Neural progenitor cell (in vitro differentiated cells): Measurements from ENCODE around the gene TENM3. TPM values are rescaled to one million over a fixed set of nuclear protein-coding genes. Genes with fewer than 3 reads are reported as not detected.

Source experiments
- DNase-seq: peaks from one replicate; pipeline ENCODE4 v3.0.0-alpha.2; 2016; ENCODE audit warnings: low spot score
- H2AFZ ChIP-seq: fragments of 200-600 bp; sonication (generic); replicated peaks from 2 replicates; pipeline ENCODE4 v1.6.1; 2016; ENCODE audit warnings: antibody characterized with exemption
- H3F3A ChIP-seq: fragments of 200-600 bp; sonication (generic); 2 replicates; pipeline ENCODE4 v1.6.1; 2016; ENCODE audit warnings: antibody characterized with exemption, low read depth
- H3K27ac ChIP-seq: fragments of 200-600 bp; sonication (generic); 2 replicates; pipeline ENCODE4 v1.5.1; 2016; ENCODE audit warnings: mild to moderate bottlenecking
- H3K27me3 ChIP-seq: fragments of 200-600 bp; sonication (generic); 2 replicates; pipeline ENCODE4 v1.6.1; 2016; ENCODE audit warnings: mild to moderate bottlenecking, moderate library complexity
- H3K36me3 ChIP-seq: fragments of 200-600 bp; sonication (generic); 2 replicates; pipeline ENCODE4 v1.5.1; 2016
- H3K4me1 ChIP-seq: fragments of 200-600 bp; sonication (generic); 2 replicates; pipeline ENCODE4 v1.6.1; 2016; ENCODE audit warnings: mixed run types
- H3K4me2 ChIP-seq: fragments of 200-600 bp; sonication (generic); 2 replicates; pipeline ENCODE4 v1.6.1; 2016
- H3K4me3 ChIP-seq: fragments of 200-600 bp; sonication (generic); 2 replicates; pipeline ENCODE4 v1.5.1; 2016
- H3K79me2 ChIP-seq: fragments of 200-600 bp; sonication (generic); 2 replicates; pipeline ENCODE4 v1.6.1; 2016; ENCODE audit warnings: low read depth
- H3K9ac ChIP-seq: fragments of 200-600 bp; sonication (generic); 2 replicates; pipeline ENCODE4 v1.6.1; 2016
- H3K9me3 ChIP-seq: fragments of 200-600 bp; sonication (generic); 2 replicates; pipeline ENCODE4 v1.5.1; 2016; ENCODE audit warnings: low read depth
- H4K20me1 ChIP-seq: fragments of 200-600 bp; sonication (generic); 2 replicates; pipeline ENCODE4 v1.6.1; 2016; ENCODE audit warnings: low read depth
- H3K27ac Mint-ChIP-seq: 3 replicates; pipeline ENCODE4 v1.8.0; 2021; ENCODE audit warnings: mixed read lengths
- H3K27me3 Mint-ChIP-seq: 2 replicates; pipeline ENCODE4 v1.8.0; 2022; ENCODE audit warnings: low read depth, mild to moderate bottlenecking, inconsistent platforms, moderate library complexity, mixed read lengths; ENCODE audit not compliant: insufficient read depth
- H3K36me3 Mint-ChIP-seq: 3 replicates; pipeline ENCODE4 v1.8.0; 2021; ENCODE audit warnings: mixed read lengths
- H3K4me1 Mint-ChIP-seq: 3 replicates; pipeline ENCODE4 v1.8.0; 2021; ENCODE audit warnings: mixed read lengths
- H3K4me3 Mint-ChIP-seq: 3 replicates; pipeline ENCODE4 v1.8.0; 2021; ENCODE audit warnings: mild to moderate bottlenecking, moderate library complexity, mixed read lengths
- H3K9me3 Mint-ChIP-seq: 3 replicates; pipeline ENCODE4 v1.8.0; 2020; ENCODE audit warnings: mixed read lengths
- EZH2 ChIP-seq: fragments of 200-600 bp; sonication (generic); IDR thresholded peaks from 2 replicates; pipeline ENCODE4 v1.6.1; 2017; ENCODE audit warnings: antibody characterized with exemption, mild to moderate bottlenecking, moderate library complexity
- EZH2phosphoT487 ChIP-seq: fragments of 200-600 bp; sonication (generic); IDR thresholded peaks from 2 replicates; pipeline ENCODE4 v1.6.1; 2017; ENCODE audit warnings: antibody characterized with exemption
- total RNA-seq: library from RNA; depleted of rRNA; stranded (reverse); fragments of >200 nt; gene quantifications from 2 replicates; pipeline ENCODE4 v1.2.3, GENCODE V29; 2015; ENCODE audit warnings: low replicate concordance
- TF ChIP-seq, protein P1 (sequence below): fragments of 200-600 bp; sonication (generic); IDR thresholded peaks from 2 replicates; pipeline ENCODE4 v1.5.1; 2017; ENCODE audit warnings: antibody characterized with exemption, mild to moderate bottlenecking

Gene TENM3
- total RNA-seq, 1 donor from 2014 or later, result 78.7 TPM

DNA sequence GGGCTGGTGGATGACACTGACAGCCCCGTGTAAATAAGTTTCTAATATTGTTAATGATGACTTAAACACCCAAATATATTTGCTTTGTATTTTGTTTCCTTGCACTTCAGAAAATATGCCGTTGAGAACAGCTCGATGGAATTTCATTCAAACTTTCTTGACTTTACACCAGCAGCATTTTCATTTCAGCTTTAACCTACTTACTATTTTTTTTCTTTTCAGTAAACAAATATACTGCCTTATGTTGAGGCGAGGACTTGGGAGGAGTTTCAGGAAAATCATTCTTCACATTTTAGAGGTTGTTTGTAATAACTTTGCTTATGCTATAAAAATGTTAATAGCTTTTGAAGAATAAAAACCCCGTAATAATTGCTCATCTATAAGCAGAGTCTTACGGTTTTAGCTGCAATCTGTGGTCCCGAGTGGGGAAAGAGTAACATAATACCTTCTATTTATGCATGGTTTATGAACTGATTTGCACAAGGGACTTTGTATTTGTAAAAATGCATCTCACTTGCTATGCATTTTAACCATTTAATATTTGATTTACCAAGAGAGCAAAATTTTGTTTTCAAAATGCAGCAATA lies 14.1 kb upstream of the TENM3 start:
- no peak for DNase-seq
- TF ChIP-seq EZH2 (no peak), EZH2phosphoT487 (no peak)
- TF ChIP-seq, protein P1, sequence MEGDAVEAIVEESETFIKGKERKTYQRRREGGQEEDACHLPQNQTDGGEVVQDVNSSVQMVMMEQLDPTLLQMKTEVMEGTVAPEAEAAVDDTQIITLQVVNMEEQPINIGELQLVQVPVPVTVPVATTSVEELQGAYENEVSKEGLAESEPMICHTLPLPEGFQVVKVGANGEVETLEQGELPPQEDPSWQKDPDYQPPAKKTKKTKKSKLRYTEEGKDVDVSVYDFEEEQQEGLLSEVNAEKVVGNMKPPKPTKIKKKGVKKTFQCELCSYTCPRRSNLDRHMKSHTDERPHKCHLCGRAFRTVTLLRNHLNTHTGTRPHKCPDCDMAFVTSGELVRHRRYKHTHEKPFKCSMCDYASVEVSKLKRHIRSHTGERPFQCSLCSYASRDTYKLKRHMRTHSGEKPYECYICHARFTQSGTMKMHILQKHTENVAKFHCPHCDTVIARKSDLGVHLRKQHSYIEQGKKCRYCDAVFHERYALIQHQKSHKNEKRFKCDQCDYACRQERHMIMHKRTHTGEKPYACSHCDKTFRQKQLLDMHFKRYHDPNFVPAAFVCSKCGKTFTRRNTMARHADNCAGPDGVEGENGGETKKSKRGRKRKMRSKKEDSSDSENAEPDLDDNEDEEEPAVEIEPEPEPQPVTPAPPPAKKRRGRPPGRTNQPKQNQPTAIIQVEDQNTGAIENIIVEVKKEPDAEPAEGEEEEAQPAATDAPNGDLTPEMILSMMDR, result no peak
- no peaks in the 10 kb centered on the region for H3F3A ChIP-seq
- H3K9ac ChIP-seq, result no peak overlapping the region
- no peak overlapping the region for H3K27ac ChIP-seq
- no peak overlapping the region for H2AFZ ChIP-seq
- Mint-ChIP-seq H3K9me3 (no peaks in the 10 kb centered on the region), H3K27me3 (no peaks in the 10 kb centered on the region), H3K36me3 (peaks cover 32% of the 10 kb centered on the region), H3K4me1 (peaks cover 5% of the 10 kb centered on the region), H3K27ac (no peak overlapping the region), H3K4me3 (no peak overlapping the region)
- H3K79me2 ChIP-seq, result no peaks in the 10 kb centered on the region
- H3K4me2 ChIP-seq, result no peak overlapping the region
- H3K4me1 ChIP-seq, result no peaks in the 10 kb centered on the region
- no peak overlapping the region for H3K4me3 ChIP-seq
- H4K20me1 ChIP-seq, result no peaks in the 10 kb centered on the region
- H3K36me3 ChIP-seq, result no peaks in the 10 kb centered on the region
- H3K9me3 ChIP-seq, result no peaks in the 10 kb centered on the region
- no peaks in the 10 kb centered on the region for H3K27me3 ChIP-seq

DNA sequence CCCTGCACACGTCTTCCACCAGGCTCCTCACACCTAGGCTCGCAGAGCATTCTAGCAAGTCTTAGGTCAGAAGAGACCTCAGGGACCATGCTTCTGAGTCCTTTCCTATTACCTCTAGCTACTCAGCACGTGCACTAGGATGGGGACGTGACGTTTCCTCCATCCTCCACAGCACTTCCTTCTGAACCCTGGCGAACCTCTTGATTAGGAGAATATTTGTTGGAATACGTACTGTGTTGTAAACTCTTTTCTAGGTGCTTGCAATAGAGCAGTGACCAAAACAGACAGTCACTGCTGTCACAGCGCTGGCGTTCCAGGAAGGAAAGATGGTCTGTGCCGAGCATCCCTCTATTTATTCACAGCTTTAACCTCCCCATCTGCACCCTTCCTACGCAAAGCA lies 12.9 kb upstream of the TENM3 start:
- DNase-seq, result no peak
- no peaks in the 10 kb centered on the region for H3K9me3 Mint-ChIP-seq
- Histone ChIP-seq H3K4me2 (no peak overlapping the region), H3K9me3 (no peaks in the 10 kb centered on the region), H3K36me3 (no peaks in the 10 kb centered on the region), H3F3A (no peaks in the 10 kb centered on the region), H3K27me3 (no peaks in the 10 kb centered on the region), H3K4me3 (no peak overlapping the region), H3K4me1 (no peaks in the 10 kb centered on the region), H2AFZ (no peak overlapping the region), H3K79me2 (no peaks in the 10 kb centered on the region), H3K9ac (no peak overlapping the region), H4K20me1 (no peaks in the 10 kb centered on the region), H3K27ac (no peak overlapping the region)
- no peak overlapping the region for H3K27ac Mint-ChIP-seq
- no peak for TF ChIP-seq EZH2
- TF ChIP-seq EZH2phosphoT487, result no peak
- TF ChIP-seq, protein P1, result no peak
- H3K27me3 Mint-ChIP-seq, result no peaks in the 10 kb centered on the region
- H3K4me3 Mint-ChIP-seq, result no peak overlapping the region
- peaks cover 5% of the 10 kb centered on the region for H3K4me1 Mint-ChIP-seq
- H3K36me3 Mint-ChIP-seq, result peaks cover 33% of the 10 kb centered on the region

DNA sequence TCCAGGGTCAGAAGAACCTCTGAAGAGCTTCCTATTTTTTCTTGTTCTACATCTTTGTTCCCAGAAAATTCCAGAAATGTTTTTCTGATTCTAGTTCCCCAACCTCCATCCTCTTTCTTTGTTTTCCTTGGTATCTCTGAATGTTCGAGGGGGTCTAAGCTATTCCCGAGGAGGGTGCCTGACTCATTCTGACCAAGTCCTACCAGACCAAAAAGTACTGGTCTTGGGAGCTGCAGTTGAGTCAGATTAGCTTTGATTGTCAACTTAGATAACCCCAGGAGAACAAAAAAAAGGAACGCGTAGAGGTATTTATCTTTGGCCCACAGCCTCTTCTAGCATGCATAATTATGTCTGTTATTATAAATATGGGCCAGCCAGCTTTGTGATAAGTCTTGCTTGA lies 12.1 kb upstream of the TENM3 start:
- H3K4me2 ChIP-seq, result no peak overlapping the region
- no peaks in the 10 kb centered on the region for H3K36me3 ChIP-seq
- no peak overlapping the region for H2AFZ ChIP-seq
- no peak overlapping the region for H3K4me3 ChIP-seq
- H4K20me1 ChIP-seq, result no peaks in the 10 kb centered on the region
- H3K27me3 Mint-ChIP-seq, result no peaks in the 10 kb centered on the region
- no peaks in the 10 kb centered on the region for H3F3A ChIP-seq
- DNase-seq, result no peak
- H3K27ac Mint-ChIP-seq, result no peak overlapping the region
- H3K27ac ChIP-seq, result no peak overlapping the region
- H3K4me1 ChIP-seq, result no peaks in the 10 kb centered on the region
- H3K9ac ChIP-seq, result no peak overlapping the region
- H3K36me3 Mint-ChIP-seq, result peaks cover 36% of the 10 kb centered on the region
- H3K79me2 ChIP-seq, result no peaks in the 10 kb centered on the region
- H3K4me1 Mint-ChIP-seq, result peaks cover 10% of the 10 kb centered on the region
- H3K27me3 ChIP-seq, result no peaks in the 10 kb centered on the region
- no peaks in the 10 kb centered on the region for H3K9me3 ChIP-seq
- no peak overlapping the region for H3K4me3 Mint-ChIP-seq
- TF ChIP-seq EZH2phosphoT487 (no peak), EZH2 (no peak)
- TF ChIP-seq, protein P1, result no peak
- no peaks in the 10 kb centered on the region for H3K9me3 Mint-ChIP-seq
